ENCODE measurements around the gene GABPB2. TPM values are rescaled to one million over a fixed set of nuclear protein-coding genes. Genes with fewer than 3 reads are reported as not detected.

Gene GABPB2
- total and polyA plus RNA-seq, 2 donors = 8.5 to 18.9 TPM

DNA sequence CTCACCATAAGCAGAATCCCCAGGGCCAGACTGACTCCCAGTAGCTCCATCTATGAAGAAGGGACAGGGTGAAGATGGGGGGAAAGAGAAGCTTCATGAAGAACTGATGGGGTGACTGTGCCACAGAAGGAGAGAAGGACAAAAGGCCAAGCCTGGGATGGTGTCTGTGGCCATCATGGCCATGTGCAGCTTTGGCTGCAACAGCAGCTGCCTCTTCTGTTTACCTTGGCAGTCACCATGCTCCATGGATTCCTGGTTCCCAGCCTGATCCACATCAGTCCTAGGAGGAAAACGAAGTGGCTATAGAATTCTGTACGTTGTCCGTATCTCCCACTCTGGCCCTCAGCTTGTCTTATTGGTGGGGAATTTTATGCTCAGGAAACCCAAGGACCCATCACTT is 63.8 kb downstream of the GABPB2 start:
- H3K27ac ChIP-seq (ENCODE audit: low read depth in 1 of 2, low read length in 1 of 2) = no peak overlapping the region
- H3K36me3 ChIP-seq (ENCODE audit: control insufficient read depth in 2 of 2, insufficient read depth in 2 of 2, low read length in 1 of 2) = no peaks in the 10 kb centered on the region
- H3K4me1 ChIP-seq (ENCODE audit: control insufficient read depth in 2 of 2, insufficient read depth in 2 of 2, low read length in 2 of 2) = peaks cover 10 to 19% of the 10 kb centered on the region in 2 donors
- no peaks in the 10 kb centered on the region for H3K9me3 ChIP-seq (ENCODE audit: control insufficient read depth in 2 of 2, insufficient read depth in 1 of 2, low read length in 1 of 2)
- no peak overlapping the region for H3K4me3 ChIP-seq (ENCODE audit: low read length in 2 of 2)
- DNase-seq (ENCODE audit: low read depth in 6 of 9, low spot score in 9 of 9) = no peak
- peaks cover 0 to 22% of the 10 kb centered on the region in 2 donors for H3K27me3 ChIP-seq (ENCODE audit: control insufficient read depth in 2 of 2, insufficient read depth in 1 of 2, low read length in 1 of 2)
- WGBS = 97% methylated on average over 3 of the region's 3 CpGs

DNA sequence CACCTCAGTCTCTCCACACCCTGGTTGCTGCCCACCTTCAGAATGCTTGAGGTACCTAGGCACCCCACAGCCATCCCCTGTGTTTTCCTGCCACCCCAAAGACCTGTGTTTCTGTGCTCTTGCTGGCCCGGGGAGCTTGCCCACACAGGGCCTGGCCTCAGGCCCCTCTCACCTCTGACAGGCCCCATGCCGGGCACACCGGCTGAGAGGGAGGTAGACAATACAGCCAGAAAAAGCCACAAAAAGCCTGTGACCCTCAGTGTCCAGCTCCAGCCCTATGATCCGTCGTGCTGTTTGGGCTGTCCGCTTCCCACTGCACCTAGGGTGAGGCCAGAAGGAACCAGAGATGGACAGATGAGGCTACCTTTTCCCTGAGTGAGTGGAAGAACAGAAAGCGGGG is 64.4 kb downstream of the GABPB2 start:
- no peak for DNase-seq (ENCODE audit: low read depth in 6 of 9, low spot score in 9 of 9)

DNA sequence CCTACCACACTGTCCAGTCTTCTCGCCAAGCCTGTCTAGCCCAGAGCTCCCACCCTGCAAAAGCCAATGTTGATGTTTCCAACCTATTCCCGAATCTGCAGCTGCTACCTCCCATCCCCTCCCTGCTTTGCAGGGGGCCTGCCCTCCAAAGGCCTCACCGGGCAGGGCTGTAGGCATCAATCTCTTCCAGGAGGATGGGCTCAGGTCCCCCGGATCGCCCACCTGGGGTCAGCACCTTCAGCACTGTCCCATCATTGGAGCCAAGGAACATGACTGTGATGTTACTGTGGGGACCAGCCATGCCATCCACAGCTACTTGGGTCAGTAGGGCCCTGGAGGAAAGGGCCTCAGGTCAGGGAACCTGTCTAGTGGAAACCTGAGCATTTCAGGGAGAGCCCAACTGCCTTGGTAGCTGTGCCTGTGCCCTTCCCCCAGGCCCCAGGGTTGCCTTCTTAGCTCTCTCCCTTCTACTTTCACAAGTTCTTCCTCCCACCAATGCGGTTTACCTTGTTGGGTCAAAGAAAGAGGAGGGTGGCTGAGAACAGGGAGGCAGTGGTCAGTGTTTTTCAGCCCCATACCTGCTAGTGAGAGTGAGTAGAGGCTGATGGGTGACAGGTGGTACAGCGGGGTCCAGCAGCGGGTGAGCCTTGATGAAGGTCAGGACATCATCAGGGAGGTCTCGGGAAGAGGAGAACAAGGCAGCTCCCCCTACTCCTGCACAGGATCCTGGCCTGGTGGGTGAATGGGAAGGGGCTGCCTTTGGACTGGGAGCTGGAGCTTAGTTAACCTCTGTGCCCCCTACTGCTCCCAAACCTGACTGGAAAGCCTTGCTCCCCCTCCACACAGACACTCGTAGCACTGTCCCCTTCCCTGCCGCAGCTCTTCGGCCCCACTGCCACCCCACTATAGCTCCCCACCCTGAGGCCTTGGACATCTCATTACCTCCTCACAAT is 65.1 kb downstream of the GABPB2 start:
- 96% methylated on average over 12 of the region's 12 CpGs for WGBS
- DNase-seq (ENCODE audit: low read depth in 6 of 9, low spot score in 9 of 9) = no peak
- H3K9me3 ChIP-seq (ENCODE audit: control insufficient read depth in 2 of 2, insufficient read depth in 1 of 2, low read length in 1 of 2) = no peaks in the 10 kb centered on the region
- peaks cover 0 to 22% of the 10 kb centered on the region in 2 donors for H3K27me3 ChIP-seq (ENCODE audit: control insufficient read depth in 2 of 2, insufficient read depth in 1 of 2, low read length in 1 of 2)
- H3K36me3 ChIP-seq (ENCODE audit: control insufficient read depth in 2 of 2, insufficient read depth in 2 of 2, low read length in 1 of 2) = no peaks in the 10 kb centered on the region
- no peak overlapping the region for H3K27ac ChIP-seq (ENCODE audit: low read depth in 1 of 2, low read length in 1 of 2)
- no peak overlapping the region for H3K4me3 ChIP-seq (ENCODE audit: low read length in 2 of 2)
- peaks cover 10 to 16% of the 10 kb centered on the region in 2 donors for H3K4me1 ChIP-seq (ENCODE audit: control insufficient read depth in 2 of 2, insufficient read depth in 2 of 2, low read length in 2 of 2)

More for the DNA sequence above, 64.4 kb downstream of the GABPB2 start:
- Histone ChIP-seq H3K27ac (ENCODE audit: low read depth in 1 of 2, low read length in 1 of 2) (no peak overlapping the region), H3K4me3 (ENCODE audit: low read length in 2 of 2) (no peak overlapping the region), H3K27me3 (ENCODE audit: control insufficient read depth in 2 of 2, insufficient read depth in 1 of 2, low read length in 1 of 2) (peaks cover 0 to 22% of the 10 kb centered on the region in 2 donors), H3K36me3 (ENCODE audit: control insufficient read depth in 2 of 2, insufficient read depth in 2 of 2, low read length in 1 of 2) (no peaks in the 10 kb centered on the region), H3K9me3 (ENCODE audit: control insufficient read depth in 2 of 2, insufficient read depth in 1 of 2, low read length in 1 of 2) (no peaks in the 10 kb centered on the region), H3K4me1 (ENCODE audit: control insufficient read depth in 2 of 2, insufficient read depth in 2 of 2, low read length in 2 of 2) (peaks cover 10 to 19% of the 10 kb centered on the region in 2 donors)
- over 99% methylated on average over 7 of the region's 7 CpGs for WGBS

DNA sequence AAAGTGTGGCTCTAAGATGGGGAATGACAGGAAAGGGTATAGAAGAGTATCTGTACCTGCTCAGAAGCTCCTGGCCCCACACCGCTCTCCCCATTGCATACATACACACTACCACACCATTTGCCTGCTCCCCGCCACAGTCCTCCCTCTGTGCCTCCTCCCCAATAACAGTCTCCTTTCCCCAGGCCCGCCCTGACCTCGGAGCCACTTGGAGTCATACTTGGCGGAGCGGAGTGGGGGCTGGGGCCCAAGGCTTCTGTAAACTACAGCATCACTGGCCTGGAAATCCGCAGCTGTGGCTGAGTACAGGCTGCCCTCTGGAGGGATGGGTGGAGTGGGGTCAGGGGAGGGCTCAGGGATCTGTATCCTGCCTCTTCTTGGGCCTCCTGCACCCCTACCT is 67.2 kb downstream of the GABPB2 start:
- WGBS = 97% methylated on average over 7 of the region's 7 CpGs
- Histone ChIP-seq H3K4me3 (ENCODE audit: low read length in 2 of 2) (no peak overlapping the region), H3K9me3 (ENCODE audit: control insufficient read depth in 2 of 2, insufficient read depth in 1 of 2, low read length in 1 of 2) (no peaks in the 10 kb centered on the region), H3K36me3 (ENCODE audit: control insufficient read depth in 2 of 2, insufficient read depth in 2 of 2, low read length in 1 of 2) (no peaks in the 10 kb centered on the region), H3K4me1 (ENCODE audit: control insufficient read depth in 2 of 2, insufficient read depth in 2 of 2, low read length in 2 of 2) (peaks cover 0 to under 1% of the 10 kb centered on the region in 2 donors), H3K27ac (ENCODE audit: low read depth in 1 of 2, low read length in 1 of 2) (no peak overlapping the region), H3K27me3 (ENCODE audit: control insufficient read depth in 2 of 2, insufficient read depth in 1 of 2, low read length in 1 of 2) (peaks cover 0 to 9% of the 10 kb centered on the region in 2 donors)
- DNase-seq (ENCODE audit: low read depth in 6 of 9, low spot score in 9 of 9) = no peak

DNA sequence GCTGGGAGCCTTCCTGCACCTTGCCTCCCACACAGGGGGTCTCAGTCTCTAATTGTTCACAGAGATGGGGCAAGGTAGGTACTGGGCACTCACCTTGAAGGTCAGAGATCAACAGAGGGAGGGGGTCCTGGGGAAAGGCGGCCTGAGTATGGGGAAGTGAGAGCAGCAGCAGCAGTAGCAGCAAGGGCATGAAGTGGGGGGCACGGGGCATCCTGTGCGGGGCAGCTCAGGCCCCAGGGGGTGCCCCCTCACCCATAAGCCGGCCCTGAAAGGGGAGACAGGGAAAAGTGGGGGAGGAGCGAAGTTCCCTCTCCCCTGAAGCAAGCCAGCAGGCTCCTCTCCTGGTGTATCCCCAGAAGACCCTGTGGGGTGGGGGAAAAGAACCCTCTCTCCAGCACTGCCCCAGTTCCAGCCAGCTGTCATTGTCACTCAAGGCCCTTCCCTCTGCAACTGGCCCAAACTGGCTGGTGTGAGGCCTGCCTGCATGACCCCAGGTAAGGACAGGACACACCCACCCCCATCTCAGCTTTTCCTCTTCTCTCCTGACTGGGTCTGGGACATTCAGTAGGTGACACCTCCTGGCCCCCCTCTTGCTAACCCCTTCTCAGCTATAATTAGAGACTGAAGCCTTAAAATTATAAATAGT is 72.0 kb downstream of the GABPB2 start:
- no peak overlapping the region for H3K27ac ChIP-seq (ENCODE audit: low read depth in 1 of 2, low read length in 1 of 2)
- 91% methylated on average over 5 of the region's 5 CpGs for WGBS
- H3K36me3 ChIP-seq (ENCODE audit: control insufficient read depth in 2 of 2, insufficient read depth in 2 of 2, low read length in 1 of 2) = no peaks in the 10 kb centered on the region
- no peak for DNase-seq (ENCODE audit: low read depth in 6 of 9, low spot score in 9 of 9)
- peaks cover 0 to 6% of the 10 kb centered on the region in 2 donors for H3K9me3 ChIP-seq (ENCODE audit: control insufficient read depth in 2 of 2, insufficient read depth in 1 of 2, low read length in 1 of 2)
- peaks cover 6 to 39% of the 10 kb centered on the region in 2 donors for H3K4me1 ChIP-seq (ENCODE audit: control insufficient read depth in 2 of 2, insufficient read depth in 2 of 2, low read length in 2 of 2)
- no peak overlapping the region for H3K4me3 ChIP-seq (ENCODE audit: low read length in 2 of 2)
- peaks cover 0 to 21% of the 10 kb centered on the region in 2 donors for H3K27me3 ChIP-seq (ENCODE audit: control insufficient read depth in 2 of 2, insufficient read depth in 1 of 2, low read length in 1 of 2)

DNA sequence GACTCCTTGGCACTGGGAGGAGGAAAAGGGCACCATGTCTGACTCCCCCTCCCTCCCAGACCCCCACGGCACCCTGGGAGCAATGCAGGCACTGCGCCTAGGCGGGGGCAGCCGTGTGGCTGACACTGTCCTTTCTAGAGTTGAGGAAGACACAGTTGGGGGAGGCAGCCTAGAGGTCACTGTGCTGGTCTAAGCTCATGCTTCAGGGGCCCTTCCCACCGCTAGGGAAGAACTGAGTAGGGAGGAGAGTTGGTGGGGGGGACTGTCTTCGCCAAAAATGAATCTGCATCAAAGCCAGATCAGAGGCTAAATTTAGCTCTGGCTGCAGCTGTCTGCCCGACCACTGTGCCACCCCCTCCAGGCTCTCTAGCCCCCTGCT is 72.5 kb downstream of the GABPB2 start:
- H3K9me3 ChIP-seq (ENCODE audit: control insufficient read depth in 2 of 2, insufficient read depth in 1 of 2, low read length in 1 of 2) = peaks cover 0 to 6% of the 10 kb centered on the region in 2 donors
- H3K27ac ChIP-seq (ENCODE audit: low read depth in 1 of 2, low read length in 1 of 2) = no peak overlapping the region
- H3K27me3 ChIP-seq (ENCODE audit: control insufficient read depth in 2 of 2, insufficient read depth in 1 of 2, low read length in 1 of 2) = peaks cover 0 to 21% of the 10 kb centered on the region in 2 donors
- peaks cover 6 to 39% of the 10 kb centered on the region in 2 donors for H3K4me1 ChIP-seq (ENCODE audit: control insufficient read depth in 2 of 2, insufficient read depth in 2 of 2, low read length in 2 of 2)
- WGBS = 64% methylated on average over 7 of the region's 7 CpGs
- H3K36me3 ChIP-seq (ENCODE audit: control insufficient read depth in 2 of 2, insufficient read depth in 2 of 2, low read length in 1 of 2) = no peaks in the 10 kb centered on the region
- DNase-seq (ENCODE audit: low read depth in 6 of 9, low spot score in 9 of 9) = no peak
- H3K4me3 ChIP-seq (ENCODE audit: low read length in 2 of 2) = no peak overlapping the region

DNA sequence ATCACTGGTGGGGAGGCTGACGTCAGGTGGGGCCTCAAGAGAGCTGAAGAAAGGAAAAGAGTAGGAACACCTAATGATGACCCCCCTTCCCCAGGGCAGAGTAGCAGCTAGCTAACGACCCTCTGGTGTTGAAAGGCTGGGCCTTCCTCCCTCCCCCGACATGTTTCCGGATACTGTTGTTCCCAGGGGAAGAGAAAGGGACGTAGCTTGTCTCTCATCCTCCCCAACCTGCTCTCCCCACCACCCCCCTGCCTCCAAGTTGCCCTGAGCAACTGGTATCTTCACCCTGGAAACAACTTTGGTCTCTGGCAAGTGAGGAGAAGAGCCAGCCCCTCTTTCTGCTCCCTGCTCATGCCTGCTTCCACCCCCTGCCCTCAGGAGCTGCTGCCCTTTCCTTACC is 73.4 kb downstream of the GABPB2 start:
- DNase-seq (ENCODE audit: low read depth in 6 of 9, low spot score in 9 of 9) = no peak
- Histone ChIP-seq H3K4me1 (ENCODE audit: control insufficient read depth in 2 of 2, insufficient read depth in 2 of 2, low read length in 2 of 2) (peaks cover 6 to 39% of the 10 kb centered on the region in 2 donors), H3K4me3 (ENCODE audit: low read length in 2 of 2) (no peak overlapping the region), H3K9me3 (ENCODE audit: control insufficient read depth in 2 of 2, insufficient read depth in 1 of 2, low read length in 1 of 2) (peaks cover 0 to 6% of the 10 kb centered on the region in 2 donors), H3K27me3 (ENCODE audit: control insufficient read depth in 2 of 2, insufficient read depth in 1 of 2, low read length in 1 of 2) (peaks cover 0 to 21% of the 10 kb centered on the region in 2 donors), H3K36me3 (ENCODE audit: control insufficient read depth in 2 of 2, insufficient read depth in 2 of 2, low read length in 1 of 2) (no peaks in the 10 kb centered on the region), H3K27ac (ENCODE audit: low read depth in 1 of 2, low read length in 1 of 2) (no peak overlapping the region)
- 93% methylated on average over 5 of the region's 5 CpGs for WGBS

DNA sequence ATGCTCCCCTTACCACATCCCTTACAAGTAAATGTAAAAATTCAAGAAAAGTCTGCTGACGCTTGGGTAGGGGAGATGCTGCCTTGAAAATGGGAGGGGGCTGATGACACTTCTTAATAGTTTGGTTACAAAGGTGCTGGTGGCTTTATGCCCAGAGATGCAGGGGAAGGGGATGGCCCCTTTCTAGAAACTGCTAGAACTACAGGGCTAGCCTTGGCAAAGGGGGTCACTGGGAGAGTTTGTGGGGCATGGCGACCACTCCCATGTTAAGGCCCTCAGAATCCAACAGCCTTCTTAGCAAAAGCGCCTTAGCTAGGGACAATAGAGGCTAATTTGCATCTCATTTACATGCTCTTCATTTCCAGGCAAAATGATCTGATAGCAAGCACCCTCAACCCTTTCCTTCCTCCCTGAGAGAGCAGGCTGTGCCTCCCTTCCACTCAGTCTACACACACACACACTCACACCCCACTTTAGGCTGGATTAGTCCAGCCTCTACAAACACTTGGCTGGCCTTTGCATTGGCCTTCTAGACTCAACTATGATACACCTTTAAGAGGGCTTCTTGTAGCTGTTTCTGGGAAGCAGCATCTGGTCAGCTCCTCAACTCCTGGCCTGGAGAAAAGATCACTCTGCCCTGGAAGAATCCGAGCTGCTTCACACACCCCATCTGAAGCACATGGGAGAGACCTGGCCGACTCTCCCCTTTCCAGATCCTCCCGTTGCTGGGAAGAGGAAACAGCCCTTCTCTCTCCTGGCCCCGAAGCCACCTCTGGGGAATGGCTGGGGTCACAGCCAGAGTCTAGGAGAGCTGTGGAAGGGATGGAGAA is 74.1 kb downstream of the GABPB2 start:
- H3K27ac ChIP-seq (ENCODE audit: low read depth in 1 of 2, low read length in 1 of 2) = no peak overlapping the region
- no peaks in the 10 kb centered on the region for H3K36me3 ChIP-seq (ENCODE audit: control insufficient read depth in 2 of 2, insufficient read depth in 2 of 2, low read length in 1 of 2)
- DNase-seq (ENCODE audit: low read depth in 6 of 9, low spot score in 9 of 9) = no peak
- H3K27me3 ChIP-seq (ENCODE audit: control insufficient read depth in 2 of 2, insufficient read depth in 1 of 2, low read length in 1 of 2) = peaks cover 0 to 21% of the 10 kb centered on the region in 2 donors
- no peak overlapping the region for H3K4me3 ChIP-seq (ENCODE audit: low read length in 2 of 2)
- H3K4me1 ChIP-seq (ENCODE audit: control insufficient read depth in 2 of 2, insufficient read depth in 2 of 2, low read length in 2 of 2) = peaks cover 6 to 39% of the 10 kb centered on the region in 2 donors
- 86% methylated on average over 7 of the region's 7 CpGs for whole genome bisulfite sequencing
- H3K9me3 ChIP-seq (ENCODE audit: control insufficient read depth in 2 of 2, insufficient read depth in 1 of 2, low read length in 1 of 2) = peaks cover 0 to 6% of the 10 kb centered on the region in 2 donors

All from thymus (tissue), 11 donors.